NOMO-1 (cell line): ENCODE results near the gene GDI1.

Experiments used
- DNase-seq, 2 experiments: peaks; one replicate each; lab custom pipeline; 2025; ENCODE audit not compliant: unreplicated experiment in 2 of 2; lab: John Stamatoyannopoulos, UW

Gene GDI1

GRCh38 chrX:154436374-154436982 lies 476 bp upstream of the GDI1 start:
- no peak for DNase-seq

- no peak for DNase-seq
Measured at GRCh38 chrX:154437971-154438893, 1.3 kb downstream of the GDI1 start.

DNA sequence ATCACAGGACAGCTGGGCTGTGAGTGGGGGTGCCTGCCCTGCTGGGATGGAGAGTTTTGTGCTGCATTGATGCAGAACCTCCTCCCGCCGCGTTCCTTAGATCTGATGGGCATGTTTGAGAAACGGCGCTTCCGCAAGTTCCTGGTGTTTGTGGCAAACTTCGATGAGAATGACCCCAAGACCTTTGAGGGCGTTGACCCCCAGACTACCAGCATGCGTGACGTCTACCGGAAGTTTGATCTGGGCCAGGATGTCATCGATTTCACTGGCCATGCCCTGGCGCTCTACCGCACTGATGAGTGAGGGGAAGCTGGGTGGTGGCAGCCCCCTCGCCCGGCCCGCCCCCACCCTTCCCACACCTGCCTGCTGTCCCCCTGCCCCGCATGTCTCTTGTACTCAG lies 2.9 kb downstream of the GDI1 start:
- DNase-seq, result no peak

- no peak for DNase-seq
Measured at GRCh38 chrX:154440623-154441357, 3.8 kb downstream of the GDI1 start.

GRCh38 chrX:154441564-154441963 lies 4.6 kb downstream of the GDI1 start:
- DNase-seq, result no peak

GRCh38 chrX:154441984-154442707 lies 5.2 kb downstream of the GDI1 start:
- no peak for DNase-seq

GRCh38 chrX:154443479-154443910 lies 6.5 kb downstream of the GDI1 start:
- no peak for DNase-seq

- DNase-seq, result peak; percentile 26 to 30
Measured at GRCh38 chrX:154443992-154444754, 7.2 kb downstream of the GDI1 start, which contains the start of gene FAM50A. TSS of gene FAM50A (plus strand) at chrX:154444141. CDS start at chrX:154444236, 95 bp downstream.

GRCh38 chrX:154444755-154445246 lies 7.8 kb downstream of the GDI1 start:
- DNase-seq, result no peak

- no peak for DNase-seq
Measured at GRCh38 chrX:154445776-154446175, 8.8 kb downstream of the GDI1 start.

GRCh38 chrX:154446430-154446829 lies 9.5 kb downstream of the GDI1 start:
- DNase-seq, result no peak

- DNase-seq, result no peak
Measured at GRCh38 chrX:154448484-154448883, 11.5 kb downstream of the GDI1 start.

- no peak for DNase-seq
Measured at GRCh38 chrX:154449618-154450017, 12.7 kb downstream of the GDI1 start.

- no peak for DNase-seq
Measured at GRCh38 chrX:154450312-154450711, 13.4 kb downstream of the GDI1 start.

DNA sequence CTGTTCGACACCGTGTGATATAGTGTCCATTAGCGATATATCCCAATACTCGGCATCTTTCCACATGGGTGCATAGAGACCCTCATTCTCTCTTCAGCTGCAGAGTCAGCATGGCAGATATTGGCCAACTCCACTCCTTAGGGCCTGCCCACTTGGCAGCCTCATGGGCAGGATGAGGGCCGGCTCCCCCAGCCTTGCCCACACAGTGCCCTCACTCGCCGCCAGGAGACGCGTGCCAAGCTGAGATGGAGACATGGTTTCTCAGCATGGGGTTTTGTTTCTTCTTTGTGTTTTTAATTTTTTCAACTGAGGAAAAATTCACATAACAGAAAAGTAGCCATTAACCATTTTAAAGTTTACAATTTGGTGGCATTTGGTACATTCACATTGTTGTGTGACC lies 15.9 kb downstream of the GDI1 start:
- DNase-seq, result no peak

- DNase-seq, result no peak
Measured at GRCh38 chrX:154457491-154458115, 20.6 kb downstream of the GDI1 start.

- DNase-seq, result no peak
Measured at GRCh38 chrX:154458116-154458953, 21.4 kb downstream of the GDI1 start, which contains the start of gene PLXNA3. TSS of gene PLXNA3 (plus strand) at chrX:154458281. CDS start at chrX:154460184, 1,903 bp downstream.
